NCI-H1930 (cell line): ENCODE measurements around the gene SPDYE2B.
"Not testable (repeated sequence)": the region's sequence is repeated elsewhere in the genome, so short reads cannot be mapped to it uniquely, and the experiment has no call there.

Experiments
- DNase-seq, 2 experiments: peaks; one replicate each; lab custom pipeline; 2025; lab: John Stamatoyannopoulos, UW

The SPDYE2B gene

DNA sequence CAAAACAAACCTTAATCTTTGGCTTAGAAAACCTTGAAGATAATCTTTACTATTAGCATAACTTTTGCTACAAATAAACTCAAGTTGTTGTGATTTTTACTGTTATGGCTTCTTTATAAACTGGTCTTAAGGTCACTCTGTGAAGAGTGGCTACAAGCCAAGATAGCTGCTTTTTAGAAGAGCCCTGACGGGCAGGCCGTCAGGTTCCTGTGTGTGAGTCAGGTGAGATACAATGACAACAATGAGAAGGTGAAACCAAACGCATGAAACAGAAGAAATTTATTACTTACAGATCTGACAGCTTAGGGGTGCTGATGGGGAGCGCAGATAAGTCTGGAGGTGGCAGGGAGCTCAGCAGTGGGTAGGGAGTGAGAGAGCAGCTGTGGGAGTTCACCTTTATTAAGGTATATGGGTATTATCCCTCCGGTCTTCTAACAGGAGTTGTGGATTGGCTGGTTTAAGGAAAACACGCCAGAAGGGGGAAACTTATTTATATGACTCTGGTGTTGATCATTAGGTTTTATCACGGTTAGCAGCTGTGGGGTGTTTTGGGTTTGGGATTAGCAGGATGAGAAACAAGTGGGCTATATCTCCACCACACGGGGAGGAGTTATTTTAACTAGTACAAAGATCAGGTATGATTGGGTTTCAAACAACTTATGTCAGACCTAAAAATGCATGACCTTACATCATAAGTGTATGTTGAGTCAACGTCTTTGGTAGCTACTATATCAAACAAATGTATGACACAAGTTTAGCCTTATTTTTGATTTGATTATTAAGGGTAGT is 49.0 kb downstream of the SPDYE2B start:
- DNase-seq: not testable (repeated sequence)
